GM18907 (cell line): ENCODE measurements around the gene DBT.
"Not testable (repeated sequence)": the region's sequence is repeated elsewhere in the genome, so short reads cannot be mapped to it uniquely, and the experiment has no call there.

ENCODE experiments used
- ATAC-seq: cut with Tn5 transposase; IDR thresholded peaks from one replicate; pipeline ENCODE4 v1.9.1; 2021; ENCODE audit warnings: mild to moderate bottlenecking, moderate library complexity; ENCODE audit not compliant: unreplicated experiment

The DBT gene

GRCh38 chr1:100202703-100203102, 46.9 kb downstream of the DBT start:
- not testable (repeated sequence) for ATAC-seq

- ATAC-seq = not testable (repeated sequence)
These were observed 49.6 kb downstream of the DBT start for GRCh38 chr1:100200060-100200459.

- no peak for ATAC-seq
These were observed 51.0 kb downstream of the DBT start for GRCh38 chr1:100198596-100198995.

- ATAC-seq = peak; percentile 59
These were observed 61.0 kb downstream of the DBT start for GRCh38 chr1:100188617-100189016.

- ATAC-seq = no peak
These were observed 61.7 kb downstream of the DBT start for GRCh38 chr1:100187912-100188311.

- ATAC-seq = peak; percentile 89
These were observed 65.1 kb downstream of the DBT start for GRCh38 chr1:100184536-100184935.

- no peak for ATAC-seq
These were observed 66.3 kb downstream of the DBT start for GRCh38 chr1:100183370-100183769.

GRCh38 chr1:100178091-100178490, 71.5 kb downstream of the DBT start, which contains the start of gene LRRC39:
TSS of gene LRRC39 (minus strand) at chr1:100178256. CDS start at chr1:100168516, 9,740 bp downstream.
- ATAC-seq = no peak

GRCh38 chr1:100177295-100178041, 72.2 kb downstream of the DBT start:
- no peak for ATAC-seq

GRCh38 chr1:100168051-100168450, 81.6 kb downstream of the DBT start:
- no peak for ATAC-seq

GRCh38 chr1:100164702-100165101, 84.9 kb downstream of the DBT start:
- ATAC-seq = no peak

GRCh38 chr1:100164216-100164615, 85.4 kb downstream of the DBT start:
- no peak for ATAC-seq

GRCh38 chr1:100162881-100163280, 86.8 kb downstream of the DBT start:
- no peak for ATAC-seq

- ATAC-seq = peak; percentile 83
These were observed 97.4 kb downstream of the DBT start for GRCh38 chr1:100152271-100152670.

- ATAC-seq = no peak
These were observed 98.0 kb downstream of the DBT start for GRCh38 chr1:100151679-100152078.

- no peak for ATAC-seq
These were observed 101.8 kb downstream of the DBT start for GRCh38 chr1:100147875-100148274.

- ATAC-seq = no peak
These were observed 102.7 kb downstream of the DBT start for GRCh38 chr1:100146958-100147357.

GRCh38 chr1:100145116-100145515, 104.5 kb downstream of the DBT start:
- ATAC-seq = no peak

- no peak for ATAC-seq
These were observed 107.3 kb downstream of the DBT start for GRCh38 chr1:100142343-100142742.

- ATAC-seq = no peak
These were observed 108.4 kb downstream of the DBT start for GRCh38 chr1:100141192-100141591.

GRCh38 chr1:100137602-100138001, 112.0 kb downstream of the DBT start:
- no peak for ATAC-seq
